Measurements from ENCODE around the gene ABHD8.

GRCh38 chr19:17341845-17342244 is 38.6 kb upstream of the ABHD8 start:
- TF ChIP-seq CTCF (conservative IDR thresholded peaks at IDR 0.05; ENCODE audit: low read depth in 2 of 2) = no peak
- TF ChIP-seq POLR2AphosphoS5 (IDR thresholded peaks at IDR 0.05; ENCODE audit: low read depth) = no peak
- no peak for TF ChIP-seq REST (IDR thresholded peaks at IDR 0.05; ENCODE audit: unreplicated experiment)
- no peak for TF ChIP-seq EZH2 (IDR thresholded peaks at IDR 0.05; ENCODE audit: low read depth, unreplicated experiment)
- TF ChIP-seq ETS1 (IDR thresholded peaks at IDR 0.05) = no peak
- no peak for TF ChIP-seq ZNF331 (CRISPR knock-in tag; IDR thresholded peaks at IDR 0.05; ENCODE audit: low read depth)
- no peak for TF ChIP-seq EZH2phosphoT487 (IDR thresholded peaks at IDR 0.05; ENCODE audit: unreplicated experiment)
- TF ChIP-seq CREB1 (CRISPR knock-in tag; IDR thresholded peaks at IDR 0.05; ENCODE audit: low read depth) = no peak
